SJCRH30 (cell line): ENCODE data around the gene CCDC141. TPM values are rescaled to one million over a fixed set of nuclear protein-coding genes. Genes with fewer than 3 reads are reported as not detected.
A peak's percentile ranks its signal among the peaks of the same experiment; 100 is the strongest.

Experiments
- DNase-seq, 2 experiments: peaks; one replicate each; pipeline ENCODE4 v3.0.0-alpha.2; 2015 to 2020
- H3K27ac ChIP-seq: fragments of 250-450 bp; sonication (Bioruptor Pico); 2 replicates; pipeline ENCODE4 v1.5.1; 2020; ENCODE audit warnings: mild to moderate bottlenecking, moderate library complexity
- H3K27me3 ChIP-seq: fragments of 250-450 bp; sonication (Bioruptor Pico); 2 replicates; pipeline ENCODE4 v1.5.1; 2020; ENCODE audit warnings: mild to moderate bottlenecking, moderate library complexity
- H3K36me3 ChIP-seq: fragments of 250-450 bp; sonication (Bioruptor Pico); 2 replicates; pipeline ENCODE4 v1.5.1; 2020; ENCODE audit warnings: mild to moderate bottlenecking, moderate library complexity
- H3K4me1 ChIP-seq: fragments of 250-450 bp; sonication (Bioruptor Pico); 2 replicates; pipeline ENCODE4 v1.5.1; 2020; ENCODE audit warnings: mild to moderate bottlenecking, moderate library complexity
- H3K4me3 ChIP-seq: fragments of 250-450 bp; sonication (Bioruptor Pico); 2 replicates; pipeline ENCODE4 v1.5.1; 2020; ENCODE audit warnings: mild to moderate bottlenecking, moderate library complexity
- H3K9me3 ChIP-seq: fragments of 250-450 bp; sonication (Bioruptor Pico); replicated peaks from 2 replicates; pipeline ENCODE4 v1.5.1; 2020; ENCODE audit warnings: mild to moderate bottlenecking, moderate library complexity
- total RNA-seq: library from RNA; depleted of rRNA; stranded (reverse); fragments of >200 nt; shearing (Covaris generic); gene quantifications from 2 replicates; pipeline ENCODE4 v1.2.3, GENCODE V29; 2014

The CCDC141 gene
- total RNA-seq, 1 experiment from 2014 or later, result 5.5 TPM

DNA sequence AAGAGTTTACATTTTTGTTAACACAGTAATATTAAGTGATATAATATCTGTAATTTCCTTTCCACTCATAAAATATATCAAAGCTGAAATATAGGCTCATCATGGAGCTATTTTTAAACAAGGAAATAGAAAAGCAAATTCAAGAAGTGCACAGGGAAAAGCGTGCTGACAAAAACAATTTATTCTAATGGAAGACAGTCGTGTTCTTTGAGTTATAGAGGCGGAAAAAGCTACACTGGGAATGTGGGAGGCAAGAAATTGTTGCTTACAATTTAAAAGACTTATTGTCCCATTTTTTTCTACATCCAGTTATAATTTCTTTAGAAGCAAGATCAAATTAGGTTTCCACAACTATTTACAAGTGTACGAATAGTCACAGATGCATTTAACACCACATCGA is 239.5 kb downstream of the CCDC141 start:
- DNase-seq, result no peak
- peaks cover 5% of the 10 kb centered on the region for H3K9me3 ChIP-seq
- no peak overlapping the region for H3K4me3 ChIP-seq
- peaks cover 30% of the 10 kb centered on the region for H3K4me1 ChIP-seq
- H3K36me3 ChIP-seq, result no peaks in the 10 kb centered on the region
- peak overlapping the region; percentile 11; the same call in 1 of the 2 replicates for H3K27ac ChIP-seq
- no peaks in the 10 kb centered on the region for H3K27me3 ChIP-seq

DNA sequence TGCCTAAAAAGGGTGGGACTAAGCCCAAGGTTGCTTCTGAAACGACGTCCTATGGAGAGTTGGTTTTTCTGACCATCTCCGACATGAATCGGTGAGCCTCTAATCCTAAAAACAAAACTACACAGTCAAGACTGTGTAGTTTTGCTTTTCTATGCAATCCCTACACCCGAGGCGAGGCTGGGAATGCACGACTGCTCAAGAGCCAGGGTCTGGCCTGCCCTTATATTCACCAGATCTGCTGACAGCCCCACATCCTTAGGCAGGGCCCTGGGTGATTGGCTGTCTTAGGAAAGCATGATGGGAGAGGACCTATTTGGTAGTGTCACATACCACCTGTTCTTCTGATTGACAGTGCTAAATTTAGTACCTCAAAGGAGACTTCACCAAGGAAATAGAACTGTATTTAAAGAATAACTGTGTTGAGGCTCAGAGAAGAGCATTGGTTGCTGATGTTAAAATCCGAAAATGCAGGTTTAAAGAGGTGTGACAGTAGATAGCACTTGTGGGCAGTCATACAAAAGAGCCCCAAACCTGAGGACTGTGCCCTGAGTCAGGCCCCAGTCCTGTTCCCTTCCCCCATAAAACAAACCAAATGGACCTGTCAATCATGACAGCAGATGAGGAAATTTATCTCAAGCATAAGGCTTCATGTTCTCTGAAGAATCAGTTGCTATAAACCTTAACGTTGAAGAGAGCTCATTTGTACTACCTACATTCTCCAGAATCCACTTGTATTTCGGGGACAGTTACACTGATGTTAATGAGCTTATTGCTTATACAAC is 242.5 kb downstream of the CCDC141 start, which contains the start of gene TTN:
TSS of gene TTN (minus strand) at position 197 of the 782 bp plus-strand sequence. CDS start 2,781 bp downstream, outside the sequence.
- H3K36me3 ChIP-seq, result peaks cover 7% of the 10 kb centered on the region
- peak within 1 kb of the TSS; percentile 52 for H3K27ac ChIP-seq
- no peaks in the 10 kb centered on the region for H3K27me3 ChIP-seq
- H3K4me1 ChIP-seq, result peaks cover 35% of the 10 kb centered on the region
- peak; percentile 63 to 71 for DNase-seq
- H3K4me3 ChIP-seq, result peak within 1 kb of the TSS; percentile 42
- peaks cover 5% of the 10 kb centered on the region for H3K9me3 ChIP-seq

GRCh38 chr2:178806543-178806942 is 243.4 kb downstream of the CCDC141 start:
- Histone ChIP-seq H3K4me1 (peaks cover 35% of the 10 kb centered on the region), H3K4me3 (peak overlapping the region; percentile 42), H3K27ac (peak overlapping the region; percentile 52), H3K9me3 (peaks cover 5% of the 10 kb centered on the region), H3K36me3 (peaks cover 7% of the 10 kb centered on the region), H3K27me3 (no peaks in the 10 kb centered on the region)
- DNase-seq, result peak; percentile 51 to 76

- Histone ChIP-seq H3K4me1 (peaks cover 35% of the 10 kb centered on the region), H3K9me3 (peaks cover 5% of the 10 kb centered on the region), H3K36me3 (peaks cover 12% of the 10 kb centered on the region), H3K4me3 (peak overlapping the region; percentile 42), H3K27ac (peak overlapping the region; percentile 52; the same call in 1 of the 2 replicates), H3K27me3 (no peaks in the 10 kb centered on the region)
- DNase-seq, result no peak
Measured at GRCh38 chr2:178805457-178805856, 244.5 kb downstream of the CCDC141 start.

DNA sequence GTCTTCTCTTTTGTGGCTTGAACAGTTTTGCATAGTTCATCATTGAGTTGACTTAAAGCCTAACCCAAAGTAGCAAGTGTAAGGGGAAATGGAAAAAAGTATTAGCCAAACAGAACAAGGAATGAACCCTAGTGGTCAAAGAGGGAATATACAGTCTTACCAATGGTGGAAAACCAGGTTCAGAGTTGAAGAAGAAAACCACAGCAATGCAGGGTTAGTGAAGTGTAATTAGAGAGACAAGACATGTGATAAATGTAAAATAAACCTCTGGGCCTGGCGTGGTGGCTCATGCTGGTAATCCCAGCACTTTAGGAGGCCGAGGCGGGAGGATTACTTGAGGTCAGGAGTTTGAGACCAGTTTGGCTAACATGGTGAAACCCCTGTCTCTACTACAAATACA is 245.1 kb downstream of the CCDC141 start:
- DNase-seq, result peak; percentile 34 to 60
- Histone ChIP-seq H3K36me3 (peaks cover 16% of the 10 kb centered on the region), H3K4me3 (no peak overlapping the region), H3K4me1 (peaks cover 35% of the 10 kb centered on the region), H3K9me3 (peaks cover 1% of the 10 kb centered on the region), H3K27ac (no peak overlapping the region), H3K27me3 (no peaks in the 10 kb centered on the region)

GRCh38 chr2:178800510-178800909 is 249.4 kb downstream of the CCDC141 start:
- H3K4me3 ChIP-seq, result no peak overlapping the region
- no peaks in the 10 kb centered on the region for H3K9me3 ChIP-seq
- H3K27ac ChIP-seq, result no peak overlapping the region

DNA sequence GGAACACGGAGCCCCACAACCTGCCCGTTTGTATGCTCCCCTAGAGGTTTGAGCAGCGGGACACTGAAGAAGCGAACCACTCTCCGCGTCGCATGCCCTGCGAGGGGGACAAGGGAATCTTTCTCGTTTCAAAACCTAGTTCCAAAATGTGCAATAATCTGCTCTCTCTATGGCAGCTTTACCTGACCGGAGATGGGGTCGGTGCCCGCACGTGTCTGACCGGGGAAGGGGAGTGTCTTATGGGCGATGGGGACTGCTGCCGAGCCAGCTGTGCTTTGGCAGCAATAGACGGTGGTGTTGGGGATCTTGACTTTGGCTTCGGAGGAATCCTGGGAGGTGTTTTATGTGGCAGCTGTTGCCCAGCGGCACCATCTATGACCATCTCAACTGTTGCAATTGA is 250.6 kb downstream of the CCDC141 start:
- H3K27ac ChIP-seq, result no peak overlapping the region
- no peak for DNase-seq
- peaks cover 23% of the 10 kb centered on the region for H3K36me3 ChIP-seq
- peaks cover 4% of the 10 kb centered on the region; the same call in 1 of the 2 replicates for H3K4me1 ChIP-seq
- H3K4me3 ChIP-seq, result no peak overlapping the region
- H3K27me3 ChIP-seq, result no peaks in the 10 kb centered on the region
- no peaks in the 10 kb centered on the region for H3K9me3 ChIP-seq

More at GRCh38 chr2:178800510-178800909, 249.4 kb downstream of the CCDC141 start:
- Histone ChIP-seq H3K4me1 (peaks cover 6% of the 10 kb centered on the region), H3K36me3 (peaks cover 26% of the 10 kb centered on the region), H3K27me3 (no peaks in the 10 kb centered on the region)
- no peak for DNase-seq

- Histone ChIP-seq H3K27ac (no peak overlapping the region), H3K27me3 (no peaks in the 10 kb centered on the region), H3K4me3 (no peak overlapping the region), H3K36me3 (peaks cover 32% of the 10 kb centered on the region), H3K9me3 (no peaks in the 10 kb centered on the region), H3K4me1 (peaks cover 4% of the 10 kb centered on the region; the same call in 1 of the 2 replicates)
- peak in 1 of 2 experiments; percentile 68 for DNase-seq
Measured at GRCh38 chr2:178796079-178796677, 253.8 kb downstream of the CCDC141 start.

GRCh38 chr2:178787934-178788333 is 262.0 kb downstream of the CCDC141 start:
- H3K36me3 ChIP-seq, result peaks cover 38% of the 10 kb centered on the region
- no peaks in the 10 kb centered on the region for H3K9me3 ChIP-seq
- no peak overlapping the region for H3K27ac ChIP-seq
- no peak for DNase-seq
- no peaks in the 10 kb centered on the region for H3K27me3 ChIP-seq
- H3K4me3 ChIP-seq, result no peak overlapping the region
- H3K4me1 ChIP-seq, result no peaks in the 10 kb centered on the region

DNA sequence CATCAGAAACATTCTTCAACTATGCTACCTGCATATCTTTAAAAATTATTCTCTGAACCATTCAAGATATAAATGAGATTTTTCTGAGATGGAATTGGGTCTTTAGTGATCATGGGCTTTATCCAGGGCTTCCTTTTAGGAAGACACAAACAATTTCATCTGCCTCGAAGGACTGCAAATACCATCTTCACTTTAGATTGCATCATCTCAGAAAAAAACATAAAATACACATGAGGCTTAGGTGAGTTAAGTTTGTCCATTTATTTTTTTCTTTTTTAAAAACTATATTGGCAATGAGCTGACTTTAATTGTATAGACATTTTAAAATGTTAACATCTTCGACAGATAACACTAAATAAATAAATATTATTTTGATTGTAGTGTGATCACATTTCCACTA is 262.8 kb downstream of the CCDC141 start:
- no peaks in the 10 kb centered on the region for H3K4me1 ChIP-seq
- no peak for DNase-seq
- H3K36me3 ChIP-seq, result peaks cover 35% of the 10 kb centered on the region

GRCh38 chr2:178783889-178784288 is 266.0 kb downstream of the CCDC141 start:
- no peak for DNase-seq
- H3K27ac ChIP-seq, result no peak overlapping the region
- H3K36me3 ChIP-seq, result peaks cover 35% of the 10 kb centered on the region
- no peak overlapping the region for H3K4me3 ChIP-seq
- H3K27me3 ChIP-seq, result no peaks in the 10 kb centered on the region
- H3K4me1 ChIP-seq, result no peaks in the 10 kb centered on the region
- no peaks in the 10 kb centered on the region for H3K9me3 ChIP-seq

More for the DNA sequence above, 262.8 kb downstream of the CCDC141 start:
- Histone ChIP-seq H3K27me3 (no peaks in the 10 kb centered on the region), H3K9me3 (no peaks in the 10 kb centered on the region), H3K4me3 (no peak overlapping the region), H3K27ac (no peak overlapping the region)

DNA sequence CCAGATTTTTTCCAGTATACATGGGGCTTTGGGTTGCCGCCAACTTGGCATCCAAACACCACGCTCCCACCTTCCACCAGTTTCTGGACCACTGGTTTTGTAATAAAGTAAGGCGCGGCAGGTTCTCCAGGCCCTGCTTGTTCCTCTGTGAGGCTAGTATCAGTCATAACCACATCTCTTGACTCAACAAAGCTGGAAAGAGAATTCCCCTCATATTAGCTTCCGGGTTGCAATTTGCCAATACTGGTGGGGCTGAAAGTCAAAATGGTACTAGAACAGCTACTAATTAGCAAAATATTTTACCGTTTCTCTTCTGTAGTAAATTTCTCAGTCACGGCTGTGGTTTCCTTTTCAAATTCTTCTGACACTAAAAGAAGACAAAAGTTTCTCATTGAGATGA is 267.7 kb downstream of the CCDC141 start:
- no peaks in the 10 kb centered on the region for H3K4me1 ChIP-seq
- no peak for DNase-seq
- peaks cover 45% of the 10 kb centered on the region for H3K36me3 ChIP-seq

More for the DNA sequence above, 267.7 kb downstream of the CCDC141 start:
- Histone ChIP-seq H3K27ac (no peak overlapping the region), H3K9me3 (no peaks in the 10 kb centered on the region), H3K27me3 (no peaks in the 10 kb centered on the region), H3K4me3 (no peak overlapping the region)
